Smooth muscle cell of the brain vasculature (primary cell): Measurements from ENCODE around the gene NBEA.
"Not testable (repeated sequence)": the region's sequence is repeated elsewhere in the genome, so short reads cannot be mapped to it uniquely, and the experiment has no call there.

Experiments used
- DNase-seq: peaks from one replicate; pipeline ENCODE4 v3.0.0-alpha.2; 2012; ENCODE audit warnings: low read depth, low spot score

NBEA gene

DNA sequence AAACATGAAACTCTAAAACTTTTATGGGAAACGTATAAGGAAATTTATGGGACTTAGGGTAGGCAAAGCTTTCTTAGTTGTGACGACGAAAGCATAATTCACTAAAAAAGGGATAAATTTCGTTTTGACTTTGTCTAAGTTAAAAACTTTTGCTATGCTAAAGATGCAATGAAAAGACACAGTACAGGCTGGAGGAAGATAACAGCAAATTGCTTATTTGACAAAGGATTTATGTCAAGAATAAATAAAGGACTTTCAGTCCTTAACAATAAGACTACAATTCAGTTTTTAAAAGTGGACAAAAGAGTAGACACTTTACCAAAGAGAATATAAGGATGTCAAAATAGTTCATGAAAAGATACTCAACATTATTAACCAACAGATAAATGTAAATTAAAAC is 150.2 kb downstream of the NBEA start:
- DNase-seq, result no peak

DNA sequence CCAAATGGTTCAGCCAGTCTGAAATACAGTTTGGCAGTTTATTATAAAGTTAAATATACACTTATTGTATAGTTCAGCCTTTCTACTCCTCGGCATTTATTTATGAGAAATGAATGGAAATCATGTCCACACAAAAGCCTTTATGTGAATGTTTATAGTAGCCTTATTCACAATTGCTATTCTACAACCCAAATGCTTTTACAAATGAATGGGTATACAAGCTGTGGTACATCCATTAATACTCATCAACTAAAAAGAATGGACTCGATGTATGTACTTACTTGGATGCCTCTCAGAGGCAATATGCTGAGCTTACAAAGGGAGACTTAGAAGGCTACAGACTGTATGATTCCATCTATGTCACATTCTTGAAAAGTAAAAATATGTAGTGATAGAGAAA is 150.7 kb downstream of the NBEA start:
- DNase-seq, result no peak

DNA sequence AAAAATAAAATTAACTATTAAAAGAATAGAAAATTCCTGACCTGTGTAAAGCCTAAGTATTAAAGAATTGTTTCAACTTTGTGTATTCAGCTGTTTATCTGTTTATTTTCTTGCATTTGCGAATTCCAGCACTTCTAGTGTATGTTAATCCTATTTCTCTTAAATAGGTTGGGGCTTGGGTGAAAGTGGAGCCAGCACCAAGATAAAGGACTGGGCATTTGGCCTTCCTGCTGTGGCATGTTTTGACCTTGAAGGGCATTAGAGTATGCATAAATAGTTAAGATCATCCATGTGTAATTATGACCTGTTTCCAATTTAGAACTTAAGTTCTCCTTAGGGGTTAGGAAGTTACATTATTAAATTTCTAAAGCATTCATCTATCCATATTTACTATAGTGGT is 151.3 kb downstream of the NBEA start:
- no peak for DNase-seq

DNA sequence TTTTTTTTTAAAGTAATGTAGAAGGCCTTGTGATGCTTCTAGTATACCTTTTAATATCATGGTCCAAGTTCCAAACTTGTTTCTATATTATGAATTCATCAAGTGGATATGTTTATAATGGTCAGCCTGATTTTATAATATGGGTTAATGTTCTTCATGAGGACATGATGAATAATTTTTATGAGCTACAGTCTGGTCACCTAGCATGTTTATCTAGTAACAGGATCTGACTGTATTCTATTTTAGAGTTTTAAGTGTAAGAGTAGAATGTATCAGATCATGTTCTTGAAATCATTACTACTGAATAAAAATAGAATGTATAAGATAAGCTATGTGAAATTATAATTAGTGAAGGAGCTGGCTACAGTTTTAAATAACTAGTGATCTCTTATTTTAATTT is 164.7 kb downstream of the NBEA start:
- DNase-seq, result not testable (repeated sequence)

DNA sequence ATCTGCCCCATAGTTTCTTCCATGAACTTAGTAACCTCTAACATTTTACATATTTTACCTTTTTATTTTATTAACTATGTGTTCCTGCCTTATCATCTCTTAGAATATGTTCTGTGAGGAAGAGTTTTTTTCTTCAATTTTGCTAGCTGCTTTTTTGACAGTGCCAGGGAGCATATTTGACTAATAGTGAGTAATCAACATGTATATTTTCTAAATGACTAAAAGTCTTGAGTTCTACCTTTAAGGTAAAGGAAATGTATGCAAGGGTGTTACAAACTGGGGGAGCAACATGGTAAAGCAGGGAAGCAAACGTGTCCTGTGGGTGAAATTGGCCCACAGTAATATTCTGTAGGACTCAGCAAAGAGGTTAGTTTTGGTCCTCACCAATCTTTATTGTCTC is 165.5 kb downstream of the NBEA start:
- no peak for DNase-seq

DNA sequence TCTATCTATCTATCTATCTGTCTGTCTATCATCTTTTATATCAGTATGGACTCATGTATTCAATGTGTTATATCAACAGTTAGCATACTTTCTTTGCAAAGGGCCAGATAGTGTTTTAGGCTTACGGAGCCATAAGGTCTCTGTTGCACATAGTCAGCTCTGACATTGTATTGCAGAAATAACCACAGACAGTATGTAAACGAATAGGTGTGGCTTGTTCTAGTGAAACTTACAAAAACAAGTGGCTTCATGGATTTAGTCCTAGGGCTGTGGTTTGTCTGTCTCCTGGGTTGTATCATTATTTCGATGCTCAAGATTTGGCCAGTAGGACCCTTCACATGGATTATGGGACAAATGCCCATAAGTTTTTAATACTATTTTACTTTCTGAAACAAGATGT is 171.5 kb downstream of the NBEA start:
- not testable (repeated sequence) for DNase-seq

DNA sequence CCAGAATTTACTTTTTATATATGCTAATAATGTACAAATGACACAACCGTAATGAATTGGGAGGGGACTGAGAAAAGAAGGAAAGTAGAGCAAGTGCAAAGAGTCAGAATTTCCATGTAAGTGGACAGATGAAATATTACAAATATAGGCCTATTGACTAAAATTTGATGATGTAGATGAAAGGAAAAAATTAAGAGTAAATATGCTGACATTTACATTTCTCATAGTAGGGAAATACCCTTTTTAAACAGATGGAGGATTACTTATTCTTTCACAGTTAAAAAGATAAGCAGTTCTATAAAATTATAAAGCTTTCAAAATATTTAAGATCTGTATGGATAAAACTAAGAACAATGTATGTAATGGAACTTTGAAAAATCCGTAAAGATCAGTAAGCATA is 185.4 kb downstream of the NBEA start:
- no peak for DNase-seq

DNA sequence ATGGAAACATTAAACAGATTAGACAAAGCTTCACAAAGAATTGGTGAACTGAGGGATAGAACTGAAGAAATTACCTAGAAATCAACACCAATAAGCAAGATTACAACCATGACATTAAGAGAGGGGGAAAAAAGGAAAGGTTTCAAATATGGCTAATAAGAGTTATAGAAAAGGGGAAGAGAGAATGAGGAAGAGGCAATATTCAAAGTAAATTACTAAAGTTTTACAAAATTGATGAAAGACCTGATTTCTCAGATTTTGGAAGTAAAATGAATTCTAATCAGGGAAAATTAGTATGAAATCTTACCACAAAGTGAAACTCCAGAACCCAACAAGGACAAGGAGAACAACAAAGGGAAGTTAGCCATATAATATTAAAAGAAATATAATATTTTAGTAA is 187.4 kb downstream of the NBEA start:
- no peak for DNase-seq

DNA sequence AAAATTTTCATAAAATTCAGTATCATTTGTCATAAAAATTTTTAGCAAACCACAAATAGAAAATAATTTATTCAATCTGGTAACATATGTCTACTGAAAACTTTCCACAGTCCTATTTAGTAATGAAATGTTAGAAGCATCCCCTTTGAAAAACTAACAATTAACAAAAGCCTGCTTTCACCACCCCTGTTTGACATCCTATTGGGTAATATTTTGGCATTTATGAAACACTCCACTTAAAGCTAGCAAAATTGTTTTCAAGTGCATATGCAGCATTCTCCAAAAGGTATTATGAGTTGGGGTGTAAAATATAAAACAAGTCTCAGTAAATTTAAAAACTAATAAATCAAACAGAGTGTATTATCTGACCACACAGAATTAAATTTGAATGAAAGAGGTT is 189.4 kb downstream of the NBEA start:
- DNase-seq, result no peak

DNA sequence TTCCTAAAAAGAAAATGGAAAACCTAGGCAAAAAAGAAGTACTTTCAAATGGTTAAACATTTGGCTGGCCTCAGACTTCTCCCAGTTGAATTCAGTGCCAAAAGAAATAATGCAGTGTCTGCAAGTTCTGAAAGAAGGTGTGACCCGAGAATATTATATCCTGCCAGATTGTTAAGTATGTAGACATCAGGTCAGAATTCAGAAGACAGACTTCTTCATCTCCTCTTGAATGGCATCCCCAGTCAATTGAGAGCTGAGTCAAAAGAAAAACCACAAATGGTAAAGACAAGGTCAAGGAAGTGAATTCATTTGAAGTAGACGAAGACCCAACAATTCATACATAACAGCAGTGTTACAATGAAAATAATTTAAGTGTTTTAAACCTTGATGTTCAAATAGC is 194.5 kb downstream of the NBEA start:
- no peak for DNase-seq

DNA sequence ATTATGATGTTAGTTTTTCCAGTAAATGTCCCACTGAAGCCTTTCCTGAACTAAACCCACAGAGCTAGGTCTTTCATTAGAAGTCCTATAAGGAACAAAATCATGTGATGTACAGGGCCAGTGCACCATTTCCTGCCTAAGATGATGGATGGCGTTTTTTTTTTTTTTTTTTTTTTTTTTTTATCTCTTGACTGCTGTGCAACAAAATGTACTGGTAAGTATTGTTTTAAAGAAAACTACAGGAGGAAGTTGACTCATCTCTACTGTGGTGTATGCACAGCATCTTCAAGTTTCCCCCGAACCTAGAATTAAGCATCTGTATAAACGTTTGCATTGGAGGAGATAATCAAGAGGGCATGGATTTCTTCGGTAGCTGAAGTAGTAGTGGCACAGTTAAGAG is 197.5 kb downstream of the NBEA start:
- peak; percentile 58 for DNase-seq

DNA sequence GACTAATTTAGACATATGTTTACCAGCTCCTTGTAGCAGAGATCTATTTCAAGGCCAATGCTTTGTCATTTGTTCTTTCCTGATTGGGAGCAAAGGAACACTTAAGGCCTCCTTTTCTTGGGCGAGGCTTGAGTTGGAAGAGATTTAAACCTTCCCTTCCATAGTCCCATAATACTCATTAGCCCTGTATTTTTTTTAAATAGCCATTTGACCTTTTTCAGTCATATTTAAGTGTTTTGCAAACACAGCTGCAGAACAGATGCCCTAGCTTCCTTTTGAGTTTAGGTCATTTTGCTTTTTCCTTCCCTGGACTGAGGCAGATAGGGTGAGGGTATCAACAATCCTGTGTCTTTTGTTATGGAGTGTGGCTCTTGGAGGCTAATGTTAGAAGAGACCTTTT is 198.3 kb downstream of the NBEA start:
- DNase-seq, result no peak

DNA sequence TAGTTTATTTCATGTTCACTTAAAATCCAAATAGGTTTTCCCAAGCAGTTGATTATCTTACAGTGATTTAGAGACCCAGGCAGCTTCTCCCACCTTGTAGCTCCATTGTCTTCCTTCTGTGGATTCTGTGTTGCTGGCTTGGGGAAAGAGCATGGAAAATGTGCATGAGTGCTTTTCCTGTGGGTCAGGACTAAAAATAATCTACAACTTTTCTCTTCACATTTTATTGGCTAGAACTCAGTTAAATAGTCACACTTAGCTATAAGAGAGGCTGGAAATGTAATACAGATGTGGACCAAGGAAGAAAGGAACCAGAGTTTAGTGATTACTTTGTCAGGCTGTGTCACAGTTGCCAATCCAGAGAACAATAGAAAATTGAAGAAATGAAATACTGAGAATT is 198.8 kb downstream of the NBEA start:
- no peak for DNase-seq

DNA sequence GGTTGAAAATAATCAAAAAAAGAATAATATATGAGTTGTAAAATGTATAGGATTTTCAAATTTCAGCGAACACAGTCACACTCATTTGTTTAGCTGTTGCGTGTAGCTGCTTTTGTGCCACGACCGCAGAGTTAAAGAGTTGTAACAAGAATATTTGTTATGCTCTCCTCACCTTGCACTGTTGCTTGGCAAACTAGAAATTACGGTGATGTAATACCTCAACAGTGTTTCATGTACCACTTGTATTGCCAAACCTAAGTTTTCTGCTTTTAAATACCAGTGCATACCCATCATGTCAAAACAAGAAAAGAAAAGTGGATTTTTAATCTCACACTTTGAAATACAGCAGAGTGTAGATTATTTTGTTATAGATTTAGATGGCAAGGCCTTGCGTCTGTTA is 201.1 kb downstream of the NBEA start:
- DNase-seq, result no peak

DNA sequence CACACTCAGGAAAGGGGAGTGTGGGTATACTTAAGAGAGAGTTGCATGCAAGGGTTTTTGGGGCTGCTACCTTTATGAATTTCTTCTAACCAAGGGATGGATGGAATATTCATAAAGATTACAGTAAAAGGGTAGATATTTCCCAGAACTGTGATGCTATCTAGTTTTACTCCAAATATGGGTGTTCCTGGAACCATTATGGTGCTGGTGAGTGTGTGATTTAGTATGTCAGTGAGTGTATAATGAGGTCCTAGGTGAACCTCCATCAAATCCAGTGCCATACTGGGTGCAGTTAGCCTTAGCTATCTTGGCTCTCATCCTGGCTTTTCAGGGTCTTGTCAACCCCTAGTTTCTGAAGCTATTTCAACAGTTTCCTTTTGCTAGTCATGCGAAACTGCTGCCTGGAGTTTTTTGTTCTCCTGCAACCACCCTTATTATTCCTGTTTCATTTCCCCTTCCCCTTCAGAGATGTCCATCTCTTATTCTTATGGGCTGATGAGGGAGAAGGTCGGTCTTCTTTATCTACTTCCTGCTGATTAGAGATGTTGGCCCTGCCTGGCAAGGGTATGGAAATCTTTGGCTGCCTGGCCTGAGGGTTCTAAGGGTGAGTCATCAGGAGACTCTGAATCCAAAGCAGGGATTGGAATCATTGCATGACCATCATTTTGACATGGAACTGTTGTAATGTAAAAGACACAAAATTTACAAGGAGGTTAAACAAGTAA is 202.3 kb downstream of the NBEA start:
- DNase-seq, result no peak

DNA sequence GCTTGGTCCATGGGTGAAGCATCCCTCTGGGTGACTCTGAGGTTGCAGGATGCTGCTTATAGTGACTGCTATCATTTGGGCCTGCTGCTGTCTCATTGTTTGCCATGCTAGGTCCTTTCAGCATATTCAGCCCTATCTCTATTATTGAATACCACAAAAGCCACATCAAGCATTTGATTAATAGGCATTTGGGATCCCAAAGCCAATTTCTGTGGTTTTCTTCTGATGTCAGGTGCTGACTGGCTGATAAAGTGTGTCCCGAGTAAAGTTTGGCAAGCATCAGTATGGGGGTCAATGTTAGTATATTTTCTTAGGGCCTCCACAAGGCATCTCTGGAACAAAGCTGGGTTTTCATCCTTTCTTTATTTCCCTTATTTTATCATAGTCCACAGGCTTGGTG is 204.6 kb downstream of the NBEA start:
- DNase-seq, result no peak

DNA sequence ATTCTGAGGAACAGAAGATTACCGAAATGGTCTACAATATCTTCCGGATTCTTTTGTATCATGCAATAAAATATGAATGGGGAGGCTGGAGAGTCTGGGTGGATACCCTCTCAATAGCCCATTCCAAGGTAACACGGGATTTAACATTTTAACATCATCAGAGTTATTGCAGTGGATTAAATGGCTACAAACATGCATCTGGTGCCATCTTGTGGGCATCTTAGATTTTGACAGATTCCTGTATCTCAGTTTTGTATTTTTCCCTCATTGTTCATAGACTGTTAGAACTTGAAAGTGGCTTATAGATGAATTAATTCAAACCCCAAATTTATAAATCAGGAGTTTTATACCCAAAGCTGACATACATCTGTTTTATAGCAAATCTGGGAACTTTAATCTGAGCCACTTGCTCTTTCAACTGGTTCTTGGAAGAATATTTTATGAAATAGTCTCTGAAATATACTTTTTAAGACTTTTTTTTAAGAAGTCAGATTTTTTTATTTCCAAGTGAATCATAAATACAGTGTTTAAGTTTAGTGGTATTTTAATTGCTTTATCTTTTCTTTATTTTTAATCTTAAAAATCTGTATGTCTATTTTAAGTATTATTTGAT is 215.2 kb downstream of the NBEA start:
- peak; percentile 40 for DNase-seq

DNA sequence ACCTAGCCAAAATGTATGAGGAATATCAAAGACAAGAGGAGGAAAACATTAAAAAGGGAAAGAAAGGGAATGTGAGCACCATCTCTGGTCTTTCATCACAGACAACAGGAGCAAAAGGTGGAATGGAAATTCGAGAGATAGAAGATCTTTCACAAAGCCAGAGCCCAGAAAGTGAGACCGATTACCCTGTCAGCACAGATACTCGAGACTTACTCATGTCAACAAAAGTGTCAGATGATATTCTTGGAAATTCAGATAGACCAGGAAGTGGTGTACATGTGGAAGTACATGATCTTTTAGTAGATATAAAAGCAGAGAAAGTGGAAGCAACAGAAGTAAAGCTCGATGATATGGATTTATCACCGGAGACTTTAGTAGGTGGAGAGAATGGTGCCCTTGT is 217.0 kb downstream of the NBEA start:
- DNase-seq, result no peak

DNA sequence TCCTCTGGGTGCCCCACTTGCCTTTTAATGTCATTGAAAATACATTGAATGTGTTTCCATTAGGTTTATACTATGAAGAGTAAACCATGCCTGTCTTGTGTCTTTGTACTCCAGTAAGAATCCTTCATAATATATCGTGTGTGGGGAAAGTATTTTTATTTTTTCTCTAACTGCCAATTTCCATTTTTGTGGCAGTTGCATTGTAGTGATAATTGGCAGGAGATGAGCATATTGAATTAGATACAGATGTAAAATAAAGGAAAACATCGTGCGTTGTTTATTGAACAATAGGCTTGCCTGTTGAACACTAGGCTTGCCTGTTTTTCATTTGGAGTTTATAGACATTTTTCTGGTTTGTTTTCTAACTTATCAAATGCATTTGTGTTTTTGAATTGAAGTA is 218.8 kb downstream of the NBEA start:
- no peak for DNase-seq

DNA sequence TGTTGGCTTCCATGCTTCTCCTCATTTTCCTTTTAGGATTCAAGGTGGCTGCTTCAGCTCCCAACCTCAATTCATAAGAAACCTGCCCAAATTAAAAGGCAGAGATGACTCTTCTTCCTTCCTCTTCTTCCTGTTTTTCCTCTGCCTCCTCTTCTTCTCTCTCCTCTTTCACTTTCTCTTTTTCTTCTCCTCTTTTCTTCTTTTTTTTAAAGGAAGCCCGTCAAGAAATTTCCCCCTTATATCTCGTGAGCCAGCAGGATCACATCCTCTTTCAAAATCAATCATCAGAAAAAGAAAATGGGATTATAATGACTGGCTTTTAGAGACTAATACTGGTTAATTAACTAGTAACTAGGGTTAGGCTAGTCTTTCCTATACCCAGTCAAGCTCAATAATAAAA is 220.3 kb downstream of the NBEA start:
- DNase-seq, result no peak

DNA sequence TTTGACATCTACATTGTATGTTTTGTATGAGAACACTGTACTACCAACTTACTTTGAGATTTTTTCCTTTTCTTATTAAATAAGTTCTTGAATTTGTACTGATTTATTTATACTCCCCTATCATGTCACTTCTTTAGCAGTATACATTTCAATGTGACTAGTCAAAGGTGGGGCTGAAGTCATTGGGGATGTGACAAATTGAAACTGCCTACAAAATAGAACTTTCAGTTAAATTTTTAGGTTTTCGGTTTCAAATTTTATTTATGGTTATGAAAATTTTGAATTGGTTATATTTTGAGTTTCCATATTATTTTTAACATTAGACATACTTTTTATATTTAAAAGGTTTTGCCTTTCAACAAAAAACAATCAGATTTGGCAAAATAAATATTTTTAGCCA is 221.6 kb downstream of the NBEA start:
- DNase-seq, result no peak

DNA sequence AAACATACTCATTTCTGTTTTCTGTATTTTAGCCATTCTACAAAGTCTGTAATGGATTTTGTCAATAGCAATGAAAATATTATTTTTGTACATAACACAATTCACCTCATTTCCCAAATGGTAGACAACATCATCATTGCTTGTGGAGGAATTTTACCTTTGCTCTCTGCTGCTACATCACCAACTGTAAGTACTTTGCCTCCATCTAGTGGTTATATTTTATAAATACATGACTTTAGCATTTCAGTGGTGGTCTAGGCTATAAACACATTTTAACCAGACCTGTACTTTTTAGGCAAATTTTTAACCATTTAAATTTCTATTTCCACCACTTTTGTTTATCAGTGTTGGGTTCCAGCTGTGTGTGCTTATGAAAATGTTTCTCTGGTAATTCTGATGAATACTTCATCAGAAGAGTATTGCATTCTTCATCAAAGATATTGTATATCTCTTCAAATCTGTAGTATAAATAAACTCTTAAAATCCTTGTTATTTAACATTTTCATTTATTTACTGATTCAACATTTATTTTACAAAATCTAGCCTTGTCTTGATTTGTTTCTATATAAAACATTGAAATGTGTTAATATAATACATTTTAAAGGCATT is 222.4 kb downstream of the NBEA start:
- DNase-seq, result no peak

DNA sequence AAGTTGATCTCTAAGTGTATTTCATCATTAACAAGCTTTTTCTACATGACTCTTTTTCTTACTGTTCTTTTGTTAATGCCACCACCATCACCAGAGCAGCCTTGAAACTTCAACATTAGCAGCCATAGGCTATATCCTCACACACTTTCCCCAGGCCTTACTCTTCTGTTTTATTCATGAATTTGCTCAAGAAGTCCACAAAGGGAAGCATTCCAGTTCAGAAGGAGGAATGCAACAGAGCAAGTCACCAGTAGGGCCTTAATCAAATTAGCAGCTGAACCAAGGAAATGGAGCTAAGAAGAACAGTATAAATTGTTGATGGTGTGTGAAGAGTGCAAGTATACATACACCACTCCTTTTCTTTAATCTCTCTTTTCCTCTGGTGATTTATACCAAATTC is 223.1 kb downstream of the NBEA start:
- no peak for DNase-seq
